D721Med (cell line): Measurements from ENCODE around the gene SEC14L1.

Source experiments
- DNase-seq: peaks from one replicate; pipeline ENCODE4 v3.0.0; 2011; ENCODE audit warnings: low spot score; ENCODE audit not compliant: insufficient read length
- FAIRE-seq: peaks from 2 replicates; lab custom pipeline; 2011; peaks lifted over from hg19 to GRCh38; lab: Jason Lieb, UNC
- CTCF ChIP-seq: IDR thresholded peaks from 2 replicates; pipeline ENCODE4 v1.5.1; 2012; ENCODE audit warnings: mild to moderate bottlenecking, control low read depth; ENCODE audit not compliant: insufficient read depth; ENCODE audit errors: missing control alignments

The SEC14L1 gene

GRCh38 chr17:77235370-77235941, 94.7 kb downstream of the SEC14L1 start:
- no peak for TF ChIP-seq CTCF
- no peak for FAIRE-seq

GRCh38 chr17:77237232-77238008, 96.7 kb downstream of the SEC14L1 start:
- no peak for DNase-seq
- FAIRE-seq: no peak
- TF ChIP-seq CTCF: no peak

More at GRCh38 chr17:77235370-77235941, 94.7 kb downstream of the SEC14L1 start:
- no peak for DNase-seq

GRCh38 chr17:77240976-77241375, 100.2 kb downstream of the SEC14L1 start:
- TF ChIP-seq CTCF: no peak
- DNase-seq: no peak
- no peak for FAIRE-seq

GRCh38 chr17:77242118-77242851, 101.5 kb downstream of the SEC14L1 start:
- no peak for DNase-seq
- FAIRE-seq: no peak
- TF ChIP-seq CTCF: no peak

- FAIRE-seq (no peak), DNase-seq (no peak)
- TF ChIP-seq CTCF: no peak
Measured at GRCh38 chr17:77245162-77245926, 104.6 kb downstream of the SEC14L1 start.

GRCh38 chr17:77246110-77247047, 105.6 kb downstream of the SEC14L1 start:
- DNase-seq (no peak), FAIRE-seq (no peak)
- TF ChIP-seq CTCF: no peak
